ENCODE data around the gene TMEM131L.

DNA sequence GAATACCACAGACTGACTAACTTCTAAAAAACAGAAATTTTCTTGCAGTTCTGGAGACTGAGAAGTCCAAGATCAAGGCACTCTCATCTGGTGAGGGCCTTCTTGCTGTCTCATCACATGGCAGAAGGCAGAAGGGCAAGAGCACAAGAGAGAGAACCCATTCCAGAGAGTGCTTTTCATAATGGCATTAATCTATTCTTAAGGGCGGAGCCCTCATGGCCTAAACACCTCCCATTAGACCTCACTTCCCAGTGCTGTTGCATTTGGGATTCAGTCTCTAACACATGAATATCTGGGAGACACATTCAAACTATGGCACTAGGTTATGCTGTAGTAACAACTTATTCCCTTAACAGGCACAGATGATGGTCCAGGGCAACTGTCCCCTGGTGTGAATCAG lies 180.8 kb downstream of the TMEM131L start:
- TF ChIP-seq POLR2A (IDR thresholded peaks at IDR 0.05), result no peak
- TF ChIP-seq CTCF (IDR thresholded peaks at IDR 0.05), result no peak
- TF ChIP-seq EP300 (IDR thresholded peaks at IDR 0.05), result no peak
- TF ChIP-seq POLR2AphosphoS5 (IDR thresholded peaks at IDR 0.05), result no peak
